B cell (primary cell): Measurements from ENCODE around the gene DNAJB12. TPM values are rescaled to one million over a fixed set of nuclear protein-coding genes. Genes with fewer than 3 reads are reported as not detected.
A peak's percentile ranks its signal among the peaks of the same experiment; 100 is the strongest.

Experiments used
- ATAC-seq: fragments of 200-7000 bp; cut with Tn5 transposase; one replicate; pipeline ENCODE4 v1.10.0; 2021; ENCODE audit warnings: low read depth, mild to moderate bottlenecking, moderate number of reproducible peaks, moderate library complexity
- CTCF ChIA-PET: fragments of 350-600 bp; sonication (Branson Sonifier 250); formaldehyde crosslinking; loops from one replicate; lab custom pipeline; 2021; ENCODE audit warnings: antibody characterized with exemption, inconsistent platforms; lab: Charles Lee
- POLR2A ChIA-PET: fragments of 350-600 bp; sonication (Branson Sonifier 250); formaldehyde crosslinking; loops from one replicate; lab custom pipeline; 2021; ENCODE audit warnings: antibody characterized with exemption; lab: Charles Lee
- DNase-seq: peaks from one replicate; pipeline ENCODE4 v3.0.0; 2013
- H2AFZ ChIP-seq: 2 replicates; pipeline ENCODE4 v1.6.1; 2012; ENCODE audit warnings: mild to moderate bottlenecking, low read depth, low read length; ENCODE audit not compliant: insufficient read depth, poor library complexity, severe bottlenecking
- H3K27ac ChIP-seq, 2 donors: 1 replicate in 1 of 2; 2 replicates in 1 of 2; pipeline ENCODE4 v1.5.1; 2012 to 2013; ENCODE audit warnings: low read length in 2 of 2, mild to moderate bottlenecking in 2 of 2, moderate library complexity in 1 of 2
- H3K27me3 ChIP-seq, 4 experiments: fragments of 200-600 bp in 1 of 4; sonication (generic) in 1 of 4; replicated peaks in 1 of 4; 1 replicate in 2 of 4; 2 replicates in 2 of 4; pipeline versions ENCODE4 v1.6.1 to v1.7.0; 2013 to 2016; ENCODE audit warnings: low read length in 3 of 4, mild to moderate bottlenecking in 2 of 4, mixed read lengths in 1 of 4, moderate library complexity in 1 of 4; ENCODE audit not compliant: insufficient read depth in 4 of 4, control insufficient read depth in 3 of 4; ENCODE audit errors: control extremely low read depth in 1 of 4
- H3K36me3 ChIP-seq, 2 experiments: replicated peaks in 1 of 2; 1 replicate in 1 of 2; 2 replicates in 1 of 2; pipeline versions ENCODE4 v1.6.1 to v1.7.1; 2013; ENCODE audit warnings: low read length in 1 of 2; ENCODE audit not compliant: insufficient read depth in 2 of 2, control insufficient read depth in 1 of 2; ENCODE audit errors: control extremely low read depth in 1 of 2, extremely low read depth in 1 of 2
- H3K4me1 ChIP-seq, 2 donors: fragments of 200-600 bp in 1 of 2; sonication (generic) in 1 of 2; 1 replicate in 1 of 2; 2 replicates in 1 of 2; pipeline versions ENCODE4 v1.5.1 to v1.6.1; 2013 to 2017; ENCODE audit warnings: low read length in 2 of 2; ENCODE audit not compliant: control insufficient read depth in 2 of 2, insufficient read depth in 2 of 2
- H3K4me2 ChIP-seq: replicated peaks from 2 replicates; pipeline ENCODE3; 2012; ENCODE audit warnings: mild to moderate bottlenecking, low read depth, low read length; ENCODE audit not compliant: poor library complexity, severe bottlenecking
- H3K4me3 ChIP-seq, 5 experiments: fragments of 200-600 bp in 1 of 5; sonication (generic) in 1 of 5; 1 replicate in 3 of 5; 2 replicates in 2 of 5; pipeline versions ENCODE4 v1.5.1 to v1.7.0; 2011 to 2016; ENCODE audit warnings: low read length in 4 of 5, mild to moderate bottlenecking in 4 of 5, low read depth in 2 of 5, control low read depth in 1 of 5, moderate library complexity in 1 of 5; ENCODE audit not compliant: insufficient read depth in 1 of 5; ENCODE audit errors: control extremely low read depth in 1 of 5, extremely low read depth in 1 of 5
- H3K79me2 ChIP-seq: fragments of 200-600 bp; sonication (generic); one replicate; pipeline ENCODE4 v1.6.0; 2016; ENCODE audit warnings: low read length; ENCODE audit not compliant: control insufficient read depth, insufficient read depth
- H3K9ac ChIP-seq: fragments of 200-600 bp; sonication (generic); 2 replicates; pipeline ENCODE4 v1.6.1; 2017; ENCODE audit warnings: mild to moderate bottlenecking, low read length, moderate library complexity
- H3K9me3 ChIP-seq, 3 donors: one replicate each; pipeline versions ENCODE4 v1.6.1 to v1.7.1; 2013; ENCODE audit warnings: low read length in 2 of 3; ENCODE audit not compliant: control insufficient read depth in 2 of 3, insufficient read depth in 1 of 3; ENCODE audit errors: control extremely low read depth in 1 of 3
- H4K20me1 ChIP-seq: 2 replicates; pipeline ENCODE4 v1.6.0; 2012; ENCODE audit warnings: mild to moderate bottlenecking, low read length; ENCODE audit not compliant: insufficient read depth, control insufficient read depth, poor library complexity, severe bottlenecking
- H3K27ac Mint-ChIP-seq: one replicate; pipeline ENCODE4 v1.8.0; 2021; ENCODE audit warnings: mixed read lengths
- H3K27me3 Mint-ChIP-seq: one replicate; pipeline ENCODE4 v1.8.0; 2021; ENCODE audit warnings: mixed read lengths
- H3K4me1 Mint-ChIP-seq: one replicate; pipeline ENCODE4 v1.8.0; 2021; ENCODE audit warnings: mixed read lengths
- H3K4me3 Mint-ChIP-seq: one replicate; pipeline ENCODE4 v1.8.0; 2021; ENCODE audit warnings: mixed read lengths
- H3K9me3 Mint-ChIP-seq: one replicate; pipeline ENCODE4 v1.8.0; 2022; ENCODE audit warnings: mixed read lengths; ENCODE audit not compliant: insufficient read depth
- CTCF ChIP-seq: fragments of 200-600 bp; IDR thresholded peaks from one replicate; pipeline ENCODE4 v1.8.0; 2022; ENCODE audit warnings: antibody characterized with exemption, mild to moderate bottlenecking
- EZH2 ChIP-seq: IDR thresholded peaks from 2 replicates; pipeline ENCODE4 v1.6.1; 2012; ENCODE audit warnings: borderline replicate concordance, low read depth, mild to moderate bottlenecking, moderate library complexity, low read length; ENCODE audit not compliant: insufficient read depth, poor library complexity, severe bottlenecking
- WGBS: methylation state at CpG from one replicate; pipeline ENCODE4 v1.1.5; 2013; ENCODE audit warnings: missing lambda C conversion rate; ENCODE audit not compliant: insufficient coverage; 5-methylcytosine and 5-hydroxymethylcytosine counted together
- intact Hi-C: fragments of 100-400 bp; cut with micrococcal nuclease; formaldehyde crosslinking; loops from one replicate; pipeline ENCODE4 v1.10.0; 2022
- polyA plus RNA-seq: library from polyadenylated mRNA; depleted of rRNA; stranded (reverse); fragments of >200 nt; gene quantifications from 2 replicates; pipeline ENCODE4 v1.2.3, GENCODE V29; 2012
- total RNA-seq, 2 donors: library from RNA; stranded (reverse); fragments of 120-200 nt in 1 of 2; gene quantifications; 1 replicate in 1 of 2; 2 replicates in 1 of 2; pipeline versions ENCODE4 v1.2.3 to v1.2.4, GENCODE V29; 2013 to 2022

The DNAJB12 gene
- total and polyA plus RNA-seq, 2 donors (not counting 1 experiment from before 2014, with no cell fraction given), result 16.1 to 42.3 TPM

DNA sequence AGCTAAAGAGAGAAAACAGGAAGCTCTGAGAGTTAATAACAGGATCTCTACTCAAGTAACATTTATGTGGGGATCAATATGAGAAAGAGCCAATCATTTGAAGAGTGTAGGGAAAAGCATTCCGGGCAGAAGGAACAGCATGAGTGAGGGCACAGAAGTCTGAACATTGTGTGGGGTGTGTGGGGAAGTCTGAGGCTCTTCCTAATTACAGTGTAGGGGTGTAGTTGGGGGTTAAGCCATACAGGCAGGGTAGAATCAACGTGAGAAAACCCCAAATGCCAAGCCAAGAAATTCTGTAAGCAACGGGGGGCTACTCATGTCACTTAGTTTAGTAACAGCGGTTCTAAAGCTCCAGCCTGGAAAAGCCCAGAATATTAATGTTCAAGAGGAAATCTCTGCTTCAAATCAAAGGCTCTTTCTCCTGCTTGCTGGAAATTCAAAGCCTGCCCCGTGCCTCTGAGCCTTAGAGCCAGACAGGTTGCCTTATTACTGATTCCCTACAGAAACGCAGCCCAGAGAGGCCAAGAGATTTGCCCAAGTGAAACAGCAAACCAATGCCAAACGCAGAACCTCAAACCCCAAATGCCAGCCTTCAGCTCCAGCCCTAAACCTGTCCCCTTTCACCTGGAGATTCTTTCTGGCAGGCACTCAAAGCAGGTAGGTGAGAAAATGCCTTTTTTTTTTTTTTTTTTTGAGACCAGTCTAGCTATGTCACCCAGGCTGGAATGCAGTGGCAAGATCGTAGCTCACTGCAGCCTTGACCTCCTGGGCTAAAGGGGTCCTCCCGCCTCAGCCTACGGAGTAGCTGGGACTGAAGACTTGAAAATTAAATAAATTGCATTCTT lies 36.1 kb downstream of the DNAJB12 start:
- ChIA-PET CTCF (interaction anchor here (1.2 to 6.8 kb wide), 7 partner anchors 9 to 96 kb away, joined by 3 to 128 read pairs (median 13); partner anchors contain the start of gene DDIT4), POLR2A (interaction anchor here (0.5 to 6.6 kb wide), 18 partner anchors 8 to 849 kb away, joined by 3 to 140 read pairs (median 4); partner anchors contain the start of genes ANAPC16, ASCC1, DDIT4 and ECD)
- no peaks in the 10 kb centered on the region for H3K27me3 ChIP-seq
- Mint-ChIP-seq H3K4me3 (peak overlapping the region; percentile 58), H3K27me3 (no peaks in the 10 kb centered on the region), H3K9me3 (no peaks in the 10 kb centered on the region), H3K4me1 (peaks cover 70% of the 10 kb centered on the region), H3K27ac (peak overlapping the region; percentile 99)
- H3K4me3 ChIP-seq, result peak overlapping the region in 4 of 5 experiments; percentile 44 to 68 (median 58)
- WGBS, result 69% methylated on average over 9 of the region's 10 CpGs
- peak overlapping the region; percentile 79 for H2AFZ ChIP-seq
- H4K20me1 ChIP-seq, result no peaks in the 10 kb centered on the region
- no peaks in the 10 kb centered on the region for H3K36me3 ChIP-seq
- ATAC-seq, result no peak
- no peak for TF ChIP-seq CTCF
- no peak for TF ChIP-seq EZH2
- no peaks in the 10 kb centered on the region for H3K9me3 ChIP-seq
- peak overlapping the region; percentile 73 for H3K9ac ChIP-seq
- DNase-seq, result peak; percentile 38
- peak overlapping the region; percentile 95 for H3K4me2 ChIP-seq
- peaks cover 72 to 82% of the 10 kb centered on the region in 2 donors for H3K4me1 ChIP-seq
- H3K27ac ChIP-seq, result peak overlapping the region; percentile 90 to 95
- peaks cover 4% of the 10 kb centered on the region for H3K79me2 ChIP-seq
- intact Hi-C loops, result no loop called here
